H1 (cell line): ENCODE results near the gene FAM83B.
"Not testable (repeated sequence)": the region's sequence is repeated elsewhere in the genome, so short reads cannot be mapped to it uniquely, and the experiment has no call there.

Experiments
- CTCF ChIP-seq, 3 experiments: IDR thresholded peaks; 1 replicate in 2 of 3; 2 replicates in 1 of 3; pipeline versions ENCODE4 v1.5.1 to v1.6.1; 2011; ENCODE audit warnings: low read length in 3 of 3, mild to moderate bottlenecking in 3 of 3, inconsistent platforms in 2 of 3, low read depth in 1 of 3, moderate library complexity in 1 of 3; ENCODE audit not compliant: insufficient read depth in 1 of 3; ENCODE audit errors: control extremely low read depth in 1 of 3
- GABPA ChIP-seq: IDR thresholded peaks from 2 replicates; pipeline ENCODE4 v1.6.1; 2011; ENCODE audit warnings: mild to moderate bottlenecking, low read length, moderate library complexity, borderline replicate concordance; ENCODE audit not compliant: insufficient read depth
- POLR2AphosphoS5 ChIP-seq: IDR thresholded peaks from 2 replicates; pipeline ENCODE4 v1.6.1; 2011; ENCODE audit warnings: low read depth, low read length
- RFX5 ChIP-seq: IDR thresholded peaks from 2 replicates; pipeline ENCODE4 v1.6.1; 2011; ENCODE audit warnings: low read depth, low read length, improper control_type of control experiment, borderline replicate concordance
- SUZ12 ChIP-seq: fragments of 200-600 bp; sonication (generic); IDR thresholded peaks from 2 replicates; pipeline ENCODE4 v1.6.1; 2012; ENCODE audit warnings: mild to moderate bottlenecking, inconsistent platforms, low read length, moderate library complexity, mixed read lengths

DNA sequence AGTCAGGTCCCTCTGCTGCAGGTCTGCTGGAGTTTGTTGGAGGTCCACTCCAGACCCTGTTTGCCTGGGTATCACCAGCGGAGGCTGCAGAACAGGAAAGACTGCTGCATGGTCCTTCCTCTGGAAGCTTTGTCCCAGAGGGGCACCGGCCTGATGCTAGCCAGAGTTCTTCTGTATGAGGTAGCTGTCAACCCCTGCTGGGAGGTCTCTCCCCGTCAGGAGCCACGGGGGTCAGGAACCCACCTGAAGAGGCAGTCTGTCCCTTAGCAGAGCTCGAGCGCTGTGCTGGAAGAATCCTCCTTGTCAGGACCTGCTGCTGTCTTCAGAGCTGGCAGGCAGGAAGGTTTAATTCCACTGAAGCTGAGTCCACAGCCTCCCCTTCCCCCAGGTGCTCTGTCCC, 22.3 kb upstream of the FAM83B start:
- TF ChIP-seq CTCF (IDR thresholded peaks at IDR 0.05; ENCODE audit: control extremely low read depth in 1 of 3, insufficient read depth in 1 of 3, low read depth in 1 of 3, low read length in 3 of 3); RFX5; GABPA; POLR2AphosphoS5; SUZ12: not testable (repeated sequence)
